Measurements from ENCODE around the gene EME1.

Gene EME1

GRCh38 chr17:50359005-50359699, 13.9 kb upstream of the EME1 start:
- TF ChIP-seq, protein P1, sequence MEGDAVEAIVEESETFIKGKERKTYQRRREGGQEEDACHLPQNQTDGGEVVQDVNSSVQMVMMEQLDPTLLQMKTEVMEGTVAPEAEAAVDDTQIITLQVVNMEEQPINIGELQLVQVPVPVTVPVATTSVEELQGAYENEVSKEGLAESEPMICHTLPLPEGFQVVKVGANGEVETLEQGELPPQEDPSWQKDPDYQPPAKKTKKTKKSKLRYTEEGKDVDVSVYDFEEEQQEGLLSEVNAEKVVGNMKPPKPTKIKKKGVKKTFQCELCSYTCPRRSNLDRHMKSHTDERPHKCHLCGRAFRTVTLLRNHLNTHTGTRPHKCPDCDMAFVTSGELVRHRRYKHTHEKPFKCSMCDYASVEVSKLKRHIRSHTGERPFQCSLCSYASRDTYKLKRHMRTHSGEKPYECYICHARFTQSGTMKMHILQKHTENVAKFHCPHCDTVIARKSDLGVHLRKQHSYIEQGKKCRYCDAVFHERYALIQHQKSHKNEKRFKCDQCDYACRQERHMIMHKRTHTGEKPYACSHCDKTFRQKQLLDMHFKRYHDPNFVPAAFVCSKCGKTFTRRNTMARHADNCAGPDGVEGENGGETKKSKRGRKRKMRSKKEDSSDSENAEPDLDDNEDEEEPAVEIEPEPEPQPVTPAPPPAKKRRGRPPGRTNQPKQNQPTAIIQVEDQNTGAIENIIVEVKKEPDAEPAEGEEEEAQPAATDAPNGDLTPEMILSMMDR (IDR thresholded peaks at IDR 0.05; ENCODE audit: low read length, missing control alignments) = no peak
- DNase-seq (ENCODE audit: low read depth) = no peak
- H3K4me3 ChIP-seq (replicated peaks; ENCODE audit: low read depth, low read length) = no peak overlapping the region

- DNase-seq (ENCODE audit: low read depth) = no peak
- H3K4me3 ChIP-seq (replicated peaks; ENCODE audit: low read depth, low read length) = no peak overlapping the region
- TF ChIP-seq, protein P1 (IDR thresholded peaks at IDR 0.05; ENCODE audit: low read length, missing control alignments) = no peak
Observed at GRCh38 chr17:50359998-50360461, 13.0 kb upstream of the EME1 start.

GRCh38 chr17:50360486-50361115, 12.4 kb upstream of the EME1 start:
- TF ChIP-seq, protein P1 (IDR thresholded peaks at IDR 0.05; ENCODE audit: low read length, missing control alignments) = no peak
- DNase-seq (ENCODE audit: low read depth) = no peak
- H3K4me3 ChIP-seq (replicated peaks; ENCODE audit: low read depth, low read length) = no peak overlapping the region

- TF ChIP-seq, protein P1 (IDR thresholded peaks at IDR 0.05; ENCODE audit: low read length, missing control alignments) = peak; percentile 86
- DNase-seq (ENCODE audit: low read depth) = peak; percentile 82
- no peak overlapping the region for H3K4me3 ChIP-seq (replicated peaks; ENCODE audit: low read depth, low read length)
Observed at GRCh38 chr17:50361561-50362480, 11.2 kb upstream of the EME1 start.

- TF ChIP-seq, protein P1 (IDR thresholded peaks at IDR 0.05; ENCODE audit: low read length, missing control alignments) = no peak
- no peak overlapping the region for H3K4me3 ChIP-seq (replicated peaks; ENCODE audit: low read depth, low read length)
- DNase-seq (ENCODE audit: low read depth) = no peak
Observed at GRCh38 chr17:50362661-50363060, 10.4 kb upstream of the EME1 start.

DNA sequence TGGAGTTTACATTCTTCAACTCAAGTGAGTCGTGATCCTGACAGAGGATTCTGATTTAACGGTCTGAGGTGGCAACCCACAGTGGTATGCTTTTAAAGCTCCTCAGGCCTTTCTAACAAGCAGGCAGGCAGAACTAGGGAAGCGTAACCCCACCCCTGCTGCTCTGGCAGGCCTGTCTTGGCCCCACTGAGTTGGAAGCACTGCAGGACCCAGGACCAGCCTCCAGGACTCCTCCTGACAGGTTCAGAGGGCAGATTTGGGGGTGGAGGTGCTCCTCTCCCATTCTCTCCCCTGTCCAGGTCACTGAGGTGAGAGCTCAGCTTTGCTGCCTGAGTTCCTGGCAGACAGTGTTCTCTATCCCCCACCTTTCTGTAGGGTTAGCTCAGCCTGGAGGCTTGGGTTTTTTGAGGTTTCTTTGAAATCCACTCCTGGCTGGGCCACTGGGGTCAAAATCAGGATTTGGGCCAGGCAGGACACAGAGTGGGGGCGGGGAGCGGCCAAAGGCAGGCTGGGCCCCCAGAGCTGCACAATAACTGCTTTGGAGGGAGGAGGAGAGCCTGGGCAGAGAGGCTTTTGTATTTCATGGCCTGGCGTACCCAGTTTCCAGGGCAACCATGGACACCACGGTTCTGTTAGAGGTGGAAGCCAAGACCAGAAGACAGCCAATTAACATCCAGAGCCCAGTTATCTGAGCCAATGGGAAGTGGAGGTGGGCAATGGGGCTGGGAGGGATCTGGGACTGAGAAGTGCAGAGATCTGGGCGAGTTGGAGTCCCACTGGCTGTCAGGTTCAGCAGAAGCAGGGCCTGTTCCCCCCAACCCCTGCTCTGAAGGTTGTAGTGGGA, 9.6 kb upstream of the EME1 start:
- TF ChIP-seq, protein P1 (IDR thresholded peaks at IDR 0.05; ENCODE audit: low read length, missing control alignments) = no peak
- peak; percentile 55 for DNase-seq (ENCODE audit: low read depth)
- H3K4me3 ChIP-seq (replicated peaks; ENCODE audit: low read depth, low read length) = no peak overlapping the region

Data from fibroblast of pulmonary artery (primary cell).